ENCODE results near the gene DTNA. TPM values are rescaled to one million over a fixed set of nuclear protein-coding genes. Genes with fewer than 3 reads are reported as not detected.
"Not testable (repeated sequence)": the region's sequence is repeated elsewhere in the genome, so short reads cannot be mapped to it uniquely, and the experiment has no call there.

Gene DTNA
- total RNA-seq, 1 experiment from 2014 or later = 7.8 TPM

GRCh38 chr18:34893239-34893638 is 183.1 kb downstream of the DTNA start:
- no peak overlapping the region for H2AFZ ChIP-seq (ENCODE audit: low read length)
- ATAC-seq = no peak
- intact Hi-C loops (cut with micrococcal nuclease) = no loop called here
- no peaks in the 10 kb centered on the region for H3K36me3 ChIP-seq (ENCODE audit: low read depth, low read length)
- H3K4me3 ChIP-seq (ENCODE audit: low read length) = no peak overlapping the region
- TF ChIP-seq CTCF (conservative IDR thresholded peaks at IDR 0.05; ENCODE audit: low read depth, low read length) = no peak
- no peak for TF ChIP-seq EZH2phosphoT487 (IDR thresholded peaks at IDR 0.05; ENCODE audit: borderline replicate concordance, low read length)
- TF ChIP-seq EZH2 (IDR thresholded peaks at IDR 0.05; ENCODE audit: low read length, unreplicated experiment) = no peak
- H3K79me2 ChIP-seq (ENCODE audit: low read length) = no peaks in the 10 kb centered on the region
- no TSS peak for BruUV-seq (replicated peaks)
- no peak for DNase-seq
- no peak overlapping the region for H3K9ac ChIP-seq (ENCODE audit: low read length)
- no peaks in the 10 kb centered on the region for H3K4me1 ChIP-seq (ENCODE audit: insufficient read depth, low read length)
- no peaks in the 10 kb centered on the region for H4K20me1 ChIP-seq (ENCODE audit: low read length)
- ChIA-PET POLR2A (ENCODE audit: unreplicated experiment) (no interaction called here), CTCF (no interaction called here)
- no peaks in the 10 kb centered on the region for H3F3A ChIP-seq (ENCODE audit: low read length, unreplicated experiment)
- H3K27ac ChIP-seq (ENCODE audit: low read length) = no peak overlapping the region
- no peaks in the 10 kb centered on the region for H3K27me3 ChIP-seq (ENCODE audit: low read length)
- no peak overlapping the region for H3K4me2 ChIP-seq (ENCODE audit: low read length)
- H3K9me2 ChIP-seq (replicated peaks; ENCODE audit: low read length) = no peaks in the 10 kb centered on the region
- H3K9me3 ChIP-seq (ENCODE audit: low read length) = no peaks in the 10 kb centered on the region

GRCh38 chr18:34901299-34901698 is 191.2 kb downstream of the DTNA start:
- intact Hi-C loops (cut with micrococcal nuclease) = loop anchor here (5.0 kb wide), 1 partner anchor 34 kb away; no protein-coding TSS in a partner anchor
- Histone ChIP-seq H3K27me3 (ENCODE audit: low read length) (no peaks in the 10 kb centered on the region), H3K79me2 (ENCODE audit: low read length) (no peaks in the 10 kb centered on the region), H3K9ac (ENCODE audit: low read length) (no peak overlapping the region), H4K20me1 (ENCODE audit: low read length) (no peaks in the 10 kb centered on the region), H2AFZ (ENCODE audit: low read length) (no peak overlapping the region), H3F3A (ENCODE audit: low read length, unreplicated experiment) (no peaks in the 10 kb centered on the region), H3K27ac (ENCODE audit: low read length) (no peak overlapping the region), H3K9me3 (ENCODE audit: low read length) (no peaks in the 10 kb centered on the region), H3K9me2 (replicated peaks; ENCODE audit: low read length) (no peaks in the 10 kb centered on the region), H3K36me3 (ENCODE audit: low read depth, low read length) (no peaks in the 10 kb centered on the region), H3K4me1 (ENCODE audit: insufficient read depth, low read length) (no peaks in the 10 kb centered on the region), H3K4me3 (ENCODE audit: low read length) (no peak overlapping the region), H3K4me2 (ENCODE audit: low read length) (no peak overlapping the region)
- POLR2A ChIA-PET (ENCODE audit: unreplicated experiment) = no interaction called here
- no TSS peak for BruUV-seq (replicated peaks)
- ATAC-seq (peak; percentile 50), DNase-seq (peak; percentile 13)
- TF ChIP-seq EZH2 (IDR thresholded peaks at IDR 0.05; ENCODE audit: low read length, unreplicated experiment) = no peak
- TF ChIP-seq CTCF (conservative IDR thresholded peaks at IDR 0.05; ENCODE audit: low read depth, low read length) = peak; percentile 25; the same call in 1 of the 2 replicates
- no peak for TF ChIP-seq EZH2phosphoT487 (IDR thresholded peaks at IDR 0.05; ENCODE audit: borderline replicate concordance, low read length)
- CTCF ChIA-PET = no interaction called here

- Histone ChIP-seq H3F3A (ENCODE audit: low read length, unreplicated experiment) (no peaks in the 10 kb centered on the region), H3K27ac (ENCODE audit: low read length) (no peak overlapping the region), H4K20me1 (ENCODE audit: low read length) (no peaks in the 10 kb centered on the region), H3K27me3 (ENCODE audit: low read length) (no peaks in the 10 kb centered on the region), H2AFZ (ENCODE audit: low read length) (no peak overlapping the region), H3K9me2 (replicated peaks; ENCODE audit: low read length) (no peaks in the 10 kb centered on the region), H3K36me3 (ENCODE audit: low read depth, low read length) (no peaks in the 10 kb centered on the region), H3K9me3 (ENCODE audit: low read length) (no peaks in the 10 kb centered on the region), H3K4me3 (ENCODE audit: low read length) (no peak overlapping the region), H3K4me1 (ENCODE audit: insufficient read depth, low read length) (no peaks in the 10 kb centered on the region), H3K79me2 (ENCODE audit: low read length) (no peaks in the 10 kb centered on the region), H3K4me2 (ENCODE audit: low read length) (no peak overlapping the region), H3K9ac (ENCODE audit: low read length) (no peak overlapping the region)
- intact Hi-C loops (cut with micrococcal nuclease) = loop anchor here (5.0 kb wide), 1 partner anchor 38 kb away; no protein-coding TSS in a partner anchor
- DNase-seq (no peak), ATAC-seq (no peak)
- TF ChIP-seq CTCF (conservative IDR thresholded peaks at IDR 0.05; ENCODE audit: low read depth, low read length) = no peak
- TF ChIP-seq EZH2 (IDR thresholded peaks at IDR 0.05; ENCODE audit: low read length, unreplicated experiment) = no peak
- TF ChIP-seq EZH2phosphoT487 (IDR thresholded peaks at IDR 0.05; ENCODE audit: borderline replicate concordance, low read length) = no peak
- ChIA-PET CTCF (no interaction called here), POLR2A (ENCODE audit: unreplicated experiment) (no interaction called here)
- BruUV-seq (replicated peaks) = no TSS peak
Measured at GRCh38 chr18:34904994-34905393, 194.9 kb downstream of the DTNA start.

GRCh38 chr18:34906985-34907384 is 196.9 kb downstream of the DTNA start:
- H3K4me1 ChIP-seq (ENCODE audit: insufficient read depth, low read length); H3K4me3 ChIP-seq (ENCODE audit: low read length); CTCF ChIA-PET; H4K20me1 ChIP-seq (ENCODE audit: low read length); ATAC-seq; H3K27me3 ChIP-seq (ENCODE audit: low read length); H2AFZ ChIP-seq (ENCODE audit: low read length); DNase-seq; H3K79me2 ChIP-seq (ENCODE audit: low read length); H3K9ac ChIP-seq (ENCODE audit: low read length); intact Hi-C loops (cut with micrococcal nuclease); H3K9me2 ChIP-seq (replicated peaks; ENCODE audit: low read length); H3K36me3 ChIP-seq (ENCODE audit: low read depth, low read length); H3K4me2 ChIP-seq (ENCODE audit: low read length); H3K27ac ChIP-seq (ENCODE audit: low read length); H3K9me3 ChIP-seq (ENCODE audit: low read length); POLR2A ChIA-PET (ENCODE audit: unreplicated experiment); H3F3A ChIP-seq (ENCODE audit: low read length, unreplicated experiment); BruUV-seq (replicated peaks): not testable (repeated sequence)

Measured in PC-3 (cell line).